Activated naive CD8-positive, alpha-beta T cell (primary cell): ENCODE results near the gene PCSK2.

Source experiments
- H3K27ac Mint-ChIP-seq: one replicate; pipeline ENCODE4 v1.8.0; 2021; ENCODE audit warnings: mixed read lengths
- H3K27me3 Mint-ChIP-seq: one replicate; pipeline ENCODE4 v1.8.0; 2021; ENCODE audit warnings: mixed read lengths
- H3K36me3 Mint-ChIP-seq: one replicate; pipeline ENCODE4 v1.8.0; 2021; ENCODE audit warnings: mixed read lengths
- H3K4me1 Mint-ChIP-seq: one replicate; pipeline ENCODE4 v1.8.0; 2021; ENCODE audit warnings: low read depth, mixed read lengths
- H3K4me3 Mint-ChIP-seq: one replicate; pipeline ENCODE4 v1.8.0; 2021; ENCODE audit warnings: mild to moderate bottlenecking, mixed read lengths
- H3K9me3 Mint-ChIP-seq: one replicate; pipeline ENCODE4 v1.8.0; 2021; ENCODE audit warnings: low read depth, mixed read lengths

Gene PCSK2

DNA sequence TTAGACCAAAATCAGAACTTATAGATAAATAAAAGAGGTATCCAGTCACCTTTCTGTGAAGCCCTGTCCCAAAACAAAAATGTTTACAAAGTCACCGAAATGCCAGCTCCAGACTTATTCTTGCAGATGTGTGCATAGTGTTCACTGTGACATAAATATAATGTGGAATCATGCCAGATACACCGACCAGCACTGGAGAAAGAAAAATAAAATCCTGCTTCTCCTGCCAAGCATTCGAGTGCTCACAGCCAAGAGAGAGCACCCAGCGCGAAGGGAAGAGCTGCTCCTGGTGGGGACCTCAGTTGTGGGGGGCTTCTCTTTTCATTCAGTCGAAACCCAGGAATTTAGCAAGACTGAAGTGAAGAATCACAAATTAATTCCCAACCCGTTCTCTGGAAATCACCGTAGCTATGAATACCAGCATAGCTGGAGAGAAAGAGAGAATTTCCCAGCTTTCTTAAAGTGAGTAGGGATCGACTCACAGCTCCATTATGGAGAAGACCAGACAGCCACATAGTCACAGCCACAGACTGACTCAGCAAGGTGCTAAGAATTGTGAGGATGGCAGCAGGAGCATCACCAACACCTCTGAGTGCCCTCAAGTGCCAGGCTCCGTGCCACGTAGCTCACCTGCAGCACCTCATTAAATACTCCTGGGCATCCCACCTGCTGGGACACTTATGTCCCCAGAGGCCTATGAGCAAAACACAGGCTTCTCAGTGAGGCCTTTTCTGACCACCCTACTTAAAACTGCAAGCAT is 271.2 kb downstream of the PCSK2 start:
- Mint-ChIP-seq H3K27me3 (no peaks in the 10 kb centered on the region), H3K4me1 (no peaks in the 10 kb centered on the region), H3K9me3 (no peaks in the 10 kb centered on the region), H3K27ac (no peak overlapping the region), H3K4me3 (no peak overlapping the region), H3K36me3 (no peaks in the 10 kb centered on the region)

DNA sequence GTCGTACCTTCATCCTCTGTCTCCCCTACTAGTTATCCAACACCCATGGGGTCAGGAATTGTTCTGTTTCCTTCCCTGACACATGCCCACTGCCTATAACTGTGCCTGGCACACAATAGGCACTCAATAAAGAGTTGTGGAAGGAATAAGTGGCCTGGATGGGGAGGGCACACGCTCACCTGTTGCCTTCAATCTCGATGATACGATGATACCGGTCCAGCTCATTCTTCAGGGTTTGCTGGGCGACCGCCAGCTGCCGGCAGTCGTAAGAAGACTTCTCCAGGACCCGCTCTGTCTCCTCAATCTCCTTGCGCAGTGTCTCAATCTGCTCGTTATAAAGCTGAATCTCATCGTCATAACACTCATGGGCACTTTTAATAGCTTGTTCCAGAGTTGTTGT is 271.8 kb downstream of the PCSK2 start:
- no peaks in the 10 kb centered on the region for H3K4me1 Mint-ChIP-seq
- H3K27me3 Mint-ChIP-seq, result no peaks in the 10 kb centered on the region
- no peaks in the 10 kb centered on the region for H3K36me3 Mint-ChIP-seq
- no peaks in the 10 kb centered on the region for H3K9me3 Mint-ChIP-seq
- no peak overlapping the region for H3K4me3 Mint-ChIP-seq
- no peak overlapping the region for H3K27ac Mint-ChIP-seq

DNA sequence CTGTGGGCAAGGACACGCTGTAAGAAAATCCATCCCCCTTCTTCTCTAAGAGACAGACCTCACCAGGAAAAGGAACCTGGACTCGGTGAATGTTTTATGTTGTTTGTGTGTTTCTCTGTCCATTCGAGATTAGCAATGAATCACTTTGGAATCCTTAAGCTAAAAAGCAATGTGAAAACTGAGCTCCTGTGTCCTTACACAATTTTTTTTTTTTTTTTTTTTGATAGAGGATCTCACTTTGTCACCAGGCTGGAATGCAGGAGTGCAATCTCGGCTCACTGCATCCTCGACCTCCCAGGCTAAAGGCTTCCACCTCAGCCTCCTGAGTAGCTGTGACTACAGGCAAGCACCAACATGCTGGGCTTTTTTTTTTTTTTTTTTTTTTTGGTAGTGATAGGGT is 272.2 kb downstream of the PCSK2 start:
- H3K4me1 Mint-ChIP-seq, result no peaks in the 10 kb centered on the region
- no peak overlapping the region for H3K4me3 Mint-ChIP-seq
- no peak overlapping the region for H3K27ac Mint-ChIP-seq
- no peaks in the 10 kb centered on the region for H3K9me3 Mint-ChIP-seq
- no peaks in the 10 kb centered on the region for H3K27me3 Mint-ChIP-seq
- no peaks in the 10 kb centered on the region for H3K36me3 Mint-ChIP-seq

DNA sequence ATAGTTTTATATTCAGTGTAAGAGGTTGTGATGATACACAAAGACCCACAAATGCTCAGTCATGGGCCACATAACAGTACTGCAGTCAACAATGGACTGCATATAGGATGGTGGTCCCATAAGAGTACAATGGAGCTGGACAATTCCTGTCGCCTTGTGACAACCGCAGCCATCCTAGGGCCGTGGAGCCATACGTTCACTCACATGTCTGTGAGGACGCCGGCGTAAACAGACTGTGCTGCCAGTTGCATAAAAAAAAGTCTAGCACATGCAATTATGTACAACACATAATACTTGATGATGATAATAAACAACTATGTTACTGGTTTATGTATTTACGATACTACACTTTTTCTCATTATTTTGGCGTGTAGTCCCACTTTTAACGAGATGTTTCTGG is 273.4 kb downstream of the PCSK2 start:
- Mint-ChIP-seq H3K9me3 (no peaks in the 10 kb centered on the region), H3K27ac (no peak overlapping the region), H3K4me3 (no peak overlapping the region), H3K4me1 (peaks cover 7% of the 10 kb centered on the region), H3K27me3 (no peaks in the 10 kb centered on the region), H3K36me3 (no peaks in the 10 kb centered on the region)

DNA sequence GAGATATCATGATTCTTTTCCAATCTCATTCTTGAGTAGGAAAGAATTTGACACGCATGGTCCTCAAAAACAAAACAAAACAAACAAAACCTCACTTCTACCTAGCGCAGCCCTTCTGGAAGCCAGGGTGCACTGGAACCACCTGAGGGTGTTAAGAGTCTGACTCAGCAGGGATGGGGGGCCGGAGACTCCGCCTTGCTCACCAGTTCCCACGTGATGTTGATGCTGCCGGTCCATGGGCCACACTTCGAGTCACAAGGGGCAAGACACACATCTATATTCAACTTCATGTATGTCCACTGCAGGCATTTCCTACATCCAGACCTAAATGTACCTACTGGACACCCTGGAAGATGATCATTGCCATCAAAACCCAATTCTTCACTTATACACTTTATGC is 274.0 kb downstream of the PCSK2 start:
- Mint-ChIP-seq H3K4me3 (no peak overlapping the region), H3K9me3 (no peaks in the 10 kb centered on the region), H3K36me3 (no peaks in the 10 kb centered on the region), H3K4me1 (peaks cover 13% of the 10 kb centered on the region), H3K27ac (no peak overlapping the region), H3K27me3 (no peaks in the 10 kb centered on the region)

DNA sequence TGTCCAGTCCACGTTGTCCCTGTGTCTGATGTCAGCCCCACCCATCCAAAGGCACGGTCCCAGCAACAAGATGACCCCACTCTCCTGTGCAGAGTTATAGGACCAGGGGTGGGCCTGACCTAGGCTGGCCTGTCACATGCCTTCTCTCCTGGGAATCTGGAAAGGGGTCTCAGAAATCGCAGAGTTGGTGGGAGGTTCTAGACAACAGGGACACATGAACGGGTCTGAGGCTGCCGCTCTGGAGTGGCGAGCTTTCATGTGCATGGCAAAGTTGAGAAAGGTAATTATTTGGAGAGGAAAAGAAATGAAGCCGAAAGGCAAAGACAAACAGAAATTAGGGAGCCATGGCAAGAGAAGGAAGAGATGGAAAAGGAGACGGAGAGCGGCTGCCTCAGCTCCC is 274.9 kb downstream of the PCSK2 start:
- Mint-ChIP-seq H3K27ac (no peak overlapping the region), H3K27me3 (no peaks in the 10 kb centered on the region), H3K36me3 (no peaks in the 10 kb centered on the region), H3K9me3 (no peaks in the 10 kb centered on the region), H3K4me1 (peaks cover 18% of the 10 kb centered on the region), H3K4me3 (no peak overlapping the region)

DNA sequence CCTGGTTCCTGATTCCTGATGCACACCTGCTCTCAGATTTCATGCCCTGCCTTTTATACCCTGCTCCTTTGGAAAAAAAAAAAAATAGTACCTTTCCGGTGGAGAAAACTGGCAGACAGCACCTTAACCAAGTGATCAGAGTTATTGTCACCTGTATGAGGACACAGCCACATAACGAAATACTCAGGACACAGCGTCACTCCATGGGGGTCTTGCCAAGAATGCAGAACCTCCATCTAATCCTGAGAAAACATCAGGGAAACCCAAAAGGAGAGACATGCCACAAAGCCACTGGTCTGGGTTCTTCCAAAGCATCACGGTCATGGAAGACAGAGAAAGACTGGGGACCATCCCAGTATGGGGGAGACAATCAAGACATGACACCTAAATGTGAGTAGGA is 275.3 kb downstream of the PCSK2 start:
- Mint-ChIP-seq H3K27ac (no peak overlapping the region), H3K4me1 (peaks cover 20% of the 10 kb centered on the region), H3K27me3 (no peaks in the 10 kb centered on the region), H3K9me3 (no peaks in the 10 kb centered on the region), H3K36me3 (no peaks in the 10 kb centered on the region), H3K4me3 (no peak overlapping the region)

DNA sequence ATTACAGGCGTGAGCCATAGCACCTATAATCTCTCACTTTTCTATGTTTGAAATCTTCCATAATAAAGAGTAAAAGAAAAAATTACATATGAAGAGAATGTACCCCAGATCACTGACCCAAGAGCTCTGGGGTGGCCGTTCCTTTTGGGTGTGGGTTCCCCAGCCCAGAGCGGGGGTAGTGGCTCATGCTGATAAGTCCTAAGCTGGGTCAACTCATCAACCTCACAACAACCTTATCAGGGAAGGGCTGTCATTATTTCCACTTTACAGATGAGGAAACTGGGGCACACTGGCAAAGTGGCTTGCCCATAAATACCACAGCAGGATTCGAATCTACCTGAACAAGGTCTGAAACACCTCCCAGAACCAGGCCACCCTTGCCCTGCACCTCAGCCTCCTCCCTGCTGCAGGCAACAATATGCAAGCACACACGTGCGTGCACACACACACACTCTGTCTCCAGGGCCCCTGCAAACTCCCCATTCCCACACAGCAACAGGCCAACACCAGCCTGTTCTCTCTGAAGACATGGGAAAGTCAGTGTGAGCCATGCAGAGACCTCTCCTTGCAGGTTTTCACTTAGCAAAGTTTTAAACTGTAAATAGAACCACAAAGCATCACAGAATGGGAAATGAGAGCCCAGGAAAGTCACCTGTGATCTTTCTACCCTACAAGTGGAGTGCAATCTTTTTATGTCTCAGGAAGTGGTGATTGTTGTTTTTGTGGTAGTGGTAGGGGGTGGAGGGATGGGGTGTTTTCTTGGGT is 276.6 kb downstream of the PCSK2 start:
- H3K4me1 Mint-ChIP-seq, result peaks cover 24% of the 10 kb centered on the region

DNA sequence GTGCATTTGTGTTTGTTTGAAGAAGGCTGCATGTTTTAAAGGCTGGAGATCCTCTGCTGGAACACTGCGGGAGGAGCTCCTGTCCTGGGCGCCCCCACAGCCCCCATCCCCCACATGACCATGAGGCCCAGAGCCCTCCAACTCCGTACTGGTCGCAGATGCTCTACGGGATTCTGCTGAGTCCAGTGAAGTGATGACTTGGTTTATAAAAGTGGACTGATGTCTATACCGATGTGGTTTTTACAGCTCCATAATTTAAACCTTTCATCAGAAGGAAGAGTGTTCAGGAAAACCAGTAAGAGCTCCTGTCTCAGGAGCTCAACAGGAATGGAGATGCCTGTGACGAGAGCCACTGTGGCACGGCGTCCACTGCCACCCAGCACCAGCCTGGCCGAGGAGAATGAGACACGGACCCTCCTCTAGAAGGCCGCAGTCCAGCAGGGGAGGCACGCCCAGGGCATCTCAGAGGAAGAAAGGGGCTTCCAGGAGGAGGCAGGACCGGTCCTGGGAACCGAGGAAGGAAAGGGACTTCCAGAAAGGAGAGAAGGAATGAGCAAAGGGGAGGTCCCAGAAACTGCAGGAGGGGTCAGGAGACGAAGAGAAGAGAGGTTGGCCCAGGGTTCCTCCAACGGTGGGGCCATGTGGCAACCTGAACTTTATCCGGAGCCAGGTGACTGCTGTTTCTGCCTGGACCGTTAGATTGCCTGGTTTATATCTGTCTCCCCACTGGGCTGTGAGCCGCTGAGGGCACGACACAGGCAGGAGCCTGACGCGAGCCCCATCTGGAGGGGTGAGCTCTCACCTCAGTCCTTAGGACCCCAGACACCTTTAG is 277.4 kb downstream of the PCSK2 start:
- H3K4me1 Mint-ChIP-seq, result peaks cover 24% of the 10 kb centered on the region
- no peak overlapping the region for H3K27ac Mint-ChIP-seq
- H3K27me3 Mint-ChIP-seq, result no peaks in the 10 kb centered on the region
- H3K36me3 Mint-ChIP-seq, result no peaks in the 10 kb centered on the region
- H3K4me3 Mint-ChIP-seq, result peak overlapping the region; percentile 87
- H3K9me3 Mint-ChIP-seq, result no peaks in the 10 kb centered on the region

More for the DNA sequence above, 276.6 kb downstream of the PCSK2 start:
- H3K27ac Mint-ChIP-seq, result no peak overlapping the region
- no peak overlapping the region for H3K4me3 Mint-ChIP-seq
- H3K36me3 Mint-ChIP-seq, result no peaks in the 10 kb centered on the region
- no peaks in the 10 kb centered on the region for H3K9me3 Mint-ChIP-seq
- H3K27me3 Mint-ChIP-seq, result no peaks in the 10 kb centered on the region

DNA sequence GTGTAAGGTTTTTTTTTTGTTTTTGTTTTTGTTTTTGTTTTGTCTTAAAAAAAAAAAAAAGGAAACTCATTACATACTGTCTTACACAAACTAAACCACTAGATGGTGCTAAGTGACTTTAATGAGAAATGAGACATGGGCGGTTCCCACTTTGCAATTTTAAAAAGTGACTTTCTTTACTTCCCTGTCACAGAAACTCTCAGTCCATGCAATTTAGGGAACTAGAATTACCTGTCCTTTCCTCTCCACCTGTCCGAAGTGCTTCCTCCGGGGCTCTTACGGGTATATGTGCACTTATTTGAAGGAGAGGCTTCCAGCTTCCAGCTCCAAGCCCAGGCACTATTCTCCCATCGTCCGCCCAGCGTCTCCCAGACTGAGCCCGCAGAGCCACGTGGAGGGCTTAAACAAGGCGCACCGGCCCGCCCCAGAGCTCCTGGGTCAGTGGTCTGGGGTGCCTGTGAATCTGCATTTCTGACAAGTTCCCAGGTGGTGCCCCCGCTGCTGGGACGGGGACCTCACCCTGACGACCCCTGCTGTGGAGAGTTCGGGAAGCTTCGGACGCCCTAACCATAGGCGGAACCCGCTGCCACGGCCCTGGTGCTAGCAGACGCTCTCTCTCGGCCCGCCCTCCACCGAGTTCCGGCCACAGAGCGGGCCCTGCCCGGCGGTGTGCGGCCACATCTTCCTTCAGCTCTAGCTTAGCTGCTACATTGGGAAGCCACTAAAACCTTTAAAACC is 278.2 kb downstream of the PCSK2 start:
- peak overlapping the region; percentile 68 for H3K27ac Mint-ChIP-seq
- no peaks in the 10 kb centered on the region for H3K27me3 Mint-ChIP-seq
- H3K36me3 Mint-ChIP-seq, result no peaks in the 10 kb centered on the region
- H3K4me1 Mint-ChIP-seq, result peaks cover 24% of the 10 kb centered on the region
- H3K9me3 Mint-ChIP-seq, result no peaks in the 10 kb centered on the region
- H3K4me3 Mint-ChIP-seq, result peak overlapping the region; percentile 87

DNA sequence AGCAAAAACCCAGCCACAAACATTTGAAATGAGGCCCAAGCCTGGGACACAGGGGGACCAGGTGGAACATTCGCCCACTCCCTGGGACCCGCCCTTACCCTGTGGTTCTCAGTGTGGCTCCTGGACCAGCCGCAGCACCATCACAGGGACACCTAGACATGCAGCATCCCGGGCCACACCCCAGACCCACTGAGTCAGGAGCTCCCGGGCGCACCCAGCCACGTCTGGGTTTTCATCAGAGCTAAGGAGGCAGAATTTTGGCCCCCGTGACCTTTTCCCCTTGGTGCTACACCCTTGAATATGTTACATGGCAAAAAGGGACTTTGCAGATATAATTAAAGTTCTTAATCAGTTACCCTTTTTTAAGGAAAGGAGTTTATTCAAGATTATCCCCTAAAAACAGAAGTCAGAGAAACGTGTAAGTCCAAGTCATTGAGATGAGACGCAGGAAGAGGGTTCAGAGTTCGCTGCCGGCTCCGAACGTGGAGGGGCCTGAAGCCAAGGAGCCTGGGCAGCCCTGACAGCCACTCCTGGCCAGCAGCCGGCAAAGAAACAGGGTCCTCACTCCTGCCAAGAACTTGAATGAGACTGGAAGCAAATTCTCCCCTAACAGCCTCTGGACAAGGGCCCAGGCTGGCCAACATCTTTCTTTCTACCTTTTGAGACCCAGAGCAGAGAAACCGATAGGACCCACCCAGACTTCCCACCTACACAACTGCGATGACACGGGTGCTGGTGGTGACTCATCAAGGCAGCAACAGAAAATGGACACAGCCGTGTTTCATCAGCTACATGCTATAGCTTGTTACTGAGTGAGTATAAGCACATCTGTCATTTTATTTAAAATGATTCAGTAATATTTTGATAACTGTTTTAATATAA is 279.0 kb downstream of the PCSK2 start:
- Mint-ChIP-seq H3K36me3 (no peaks in the 10 kb centered on the region), H3K9me3 (no peaks in the 10 kb centered on the region), H3K4me1 (peaks cover 24% of the 10 kb centered on the region), H3K4me3 (peak overlapping the region; percentile 87), H3K27me3 (no peaks in the 10 kb centered on the region), H3K27ac (peak overlapping the region; percentile 68)

DNA sequence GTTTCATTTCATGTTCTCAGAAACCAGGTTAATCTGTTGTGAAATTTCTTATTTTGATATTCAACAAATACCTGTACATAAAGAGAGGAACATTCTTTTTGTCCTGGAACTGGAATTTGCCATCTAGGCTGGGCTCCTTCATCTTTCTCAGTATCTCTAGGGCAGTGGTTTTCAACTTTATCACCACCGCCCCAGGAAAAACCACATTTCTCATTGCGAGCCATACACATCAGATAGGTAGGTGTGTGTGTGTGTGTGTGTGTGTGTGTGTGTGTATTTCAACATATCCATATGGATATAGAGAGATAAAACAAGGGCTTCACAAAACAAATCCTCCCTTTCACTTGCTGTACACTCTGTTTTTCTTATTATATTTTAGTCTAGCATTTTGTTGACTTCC is 280.2 kb downstream of the PCSK2 start:
- no peak overlapping the region for H3K27ac Mint-ChIP-seq
- H3K4me1 Mint-ChIP-seq, result peaks cover 31% of the 10 kb centered on the region
- no peaks in the 10 kb centered on the region for H3K27me3 Mint-ChIP-seq
- H3K9me3 Mint-ChIP-seq, result no peaks in the 10 kb centered on the region
- H3K36me3 Mint-ChIP-seq, result no peaks in the 10 kb centered on the region
- H3K4me3 Mint-ChIP-seq, result no peak overlapping the region

DNA sequence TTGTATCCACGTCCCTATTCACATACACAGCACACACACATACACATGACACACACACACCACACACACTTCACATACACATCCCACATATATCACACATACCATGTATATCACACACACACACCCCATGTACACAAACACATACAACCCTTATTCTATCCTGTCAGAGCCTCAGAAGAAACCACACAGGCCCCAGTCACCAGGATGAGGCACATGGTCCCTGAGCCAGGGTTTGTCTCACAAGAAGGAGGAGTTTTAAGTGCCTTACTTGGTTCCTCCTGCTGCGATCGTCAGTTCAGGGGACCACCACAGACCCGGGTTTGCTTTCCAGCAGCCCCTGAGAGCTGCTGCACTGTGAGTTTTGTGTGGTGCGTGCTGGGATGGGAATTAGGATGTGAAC is 280.7 kb downstream of the PCSK2 start:
- H3K36me3 Mint-ChIP-seq, result no peaks in the 10 kb centered on the region
- peaks cover 31% of the 10 kb centered on the region for H3K4me1 Mint-ChIP-seq
- H3K27ac Mint-ChIP-seq, result no peak overlapping the region
- no peaks in the 10 kb centered on the region for H3K27me3 Mint-ChIP-seq
- H3K4me3 Mint-ChIP-seq, result no peak overlapping the region
- no peaks in the 10 kb centered on the region for H3K9me3 Mint-ChIP-seq

DNA sequence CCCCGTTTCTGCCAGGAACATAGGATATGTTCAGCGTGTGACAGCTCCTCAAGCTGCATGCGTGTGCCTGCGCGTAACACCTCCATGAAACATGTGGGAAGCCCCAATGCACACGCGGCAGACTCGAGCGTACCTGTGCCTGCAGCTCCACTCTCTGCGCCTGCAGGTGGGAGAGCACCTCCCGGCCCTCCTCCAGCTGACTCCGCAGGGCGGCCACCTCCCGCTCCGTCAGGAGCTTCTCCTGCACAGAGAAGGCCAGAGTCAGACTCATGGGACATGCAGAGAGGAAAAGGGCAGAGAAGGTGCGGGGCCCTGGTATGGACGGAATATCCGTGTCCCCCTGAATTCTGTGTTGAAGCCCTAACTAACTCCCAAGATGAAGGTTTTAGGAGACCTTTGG is 281.9 kb downstream of the PCSK2 start:
- Mint-ChIP-seq H3K4me1 (peaks cover 31% of the 10 kb centered on the region), H3K36me3 (no peaks in the 10 kb centered on the region), H3K27me3 (no peaks in the 10 kb centered on the region), H3K9me3 (no peaks in the 10 kb centered on the region), H3K27ac (no peak overlapping the region), H3K4me3 (no peak overlapping the region)
